ENCODE measurements around the gene CORO1C.
"Not testable (repeated sequence)": the region's sequence is repeated elsewhere in the genome, so short reads cannot be mapped to it uniquely, and the experiment has no call there.

Gene CORO1C

DNA sequence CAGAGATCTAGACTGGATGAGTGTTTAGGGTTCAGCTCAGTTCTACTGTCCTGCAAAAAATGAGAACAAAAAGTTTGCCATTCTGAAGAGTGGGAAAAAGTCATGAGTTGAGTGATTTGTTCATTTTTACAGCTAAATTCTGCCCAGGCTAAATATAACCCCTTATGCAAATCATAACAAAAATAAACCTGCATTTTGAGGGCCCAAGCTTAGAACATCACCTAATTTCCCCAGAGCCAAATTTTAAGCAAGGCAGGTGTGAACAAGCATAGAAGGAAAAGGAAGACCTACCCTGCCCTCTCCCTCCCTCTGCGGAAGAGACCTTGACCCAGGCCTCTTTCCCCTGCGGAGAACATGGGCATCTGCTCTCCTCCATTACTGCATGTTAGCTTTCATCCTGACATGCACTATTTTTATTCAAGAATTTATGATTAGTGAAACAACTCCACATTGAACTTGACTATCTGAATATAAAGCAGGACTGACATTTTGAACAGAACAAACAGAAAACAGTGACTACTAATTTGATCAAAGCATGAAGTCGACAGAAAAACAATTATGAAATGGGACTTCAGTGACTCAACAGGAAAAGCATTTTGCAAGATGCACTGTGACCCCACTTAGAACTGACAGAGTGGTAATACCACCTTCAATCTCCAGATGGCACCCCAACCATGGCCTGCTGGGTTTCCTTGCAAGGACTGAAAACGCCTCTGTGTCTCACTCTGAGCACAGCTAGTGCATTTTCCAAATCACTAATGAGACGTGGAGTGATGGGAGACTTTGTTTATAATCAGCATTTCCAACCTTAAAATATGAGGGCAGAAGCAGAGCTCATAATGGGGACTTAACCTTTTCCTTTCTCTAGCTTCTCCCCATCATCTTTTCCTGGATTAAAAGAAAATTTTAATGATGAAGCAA, 66.7 kb downstream of the CORO1C start:
- peak; percentile 98 for DNase-seq (ENCODE audit: low read depth)
- peak overlapping the region; percentile 2 for H3K4me3 ChIP-seq (replicated peaks; ENCODE audit: low read depth, low read length)
- peak; percentile 96 for TF ChIP-seq CTCF (IDR thresholded peaks at IDR 0.05; ENCODE audit: low read length, missing control alignments)

- no peak for DNase-seq (ENCODE audit: low read depth)
- TF ChIP-seq CTCF (IDR thresholded peaks at IDR 0.05; ENCODE audit: low read length, missing control alignments) = no peak
- H3K4me3 ChIP-seq (replicated peaks; ENCODE audit: low read depth, low read length) = no peak overlapping the region
Observed at GRCh38 chr12:108663324-108664015, 67.8 kb downstream of the CORO1C start.

GRCh38 chr12:108658115-108658514, 73.2 kb downstream of the CORO1C start:
- DNase-seq (ENCODE audit: low read depth); H3K4me3 ChIP-seq (replicated peaks; ENCODE audit: low read depth, low read length): not testable (repeated sequence)

GRCh38 chr12:108657130-108657745, 74.1 kb downstream of the CORO1C start:
- DNase-seq (ENCODE audit: low read depth) = no peak
- TF ChIP-seq CTCF (IDR thresholded peaks at IDR 0.05; ENCODE audit: low read length, missing control alignments) = no peak
- H3K4me3 ChIP-seq (replicated peaks; ENCODE audit: low read depth, low read length) = no peak overlapping the region

DNA sequence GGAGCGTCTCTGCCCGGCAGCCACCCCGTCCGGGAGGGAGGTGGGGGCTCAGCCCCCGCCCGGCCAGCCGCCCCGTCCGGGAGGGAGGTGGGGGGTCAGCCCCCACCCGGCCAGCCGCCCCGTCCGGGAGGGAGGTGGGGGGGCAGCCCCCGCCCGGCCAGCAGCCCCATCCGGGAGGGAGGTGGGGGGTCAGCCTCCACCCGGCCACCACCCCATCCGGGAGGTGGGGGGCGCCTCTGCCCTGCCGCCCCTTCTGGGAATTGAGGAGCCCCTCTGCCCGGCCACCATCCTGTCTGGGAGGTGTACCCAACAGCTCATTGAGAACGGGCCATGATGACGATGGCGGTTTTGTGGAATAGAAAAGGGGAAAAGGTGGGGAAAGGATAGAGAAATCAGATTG, 75.1 kb downstream of the CORO1C start:
- not testable (repeated sequence) for DNase-seq (ENCODE audit: low read depth); H3K4me3 ChIP-seq (replicated peaks; ENCODE audit: low read depth, low read length)

- not testable (repeated sequence) for DNase-seq (ENCODE audit: low read depth); H3K4me3 ChIP-seq (replicated peaks; ENCODE audit: low read depth, low read length)
Observed at GRCh38 chr12:108655812-108656175, 75.5 kb downstream of the CORO1C start.

GRCh38 chr12:108654622-108655021, 76.7 kb downstream of the CORO1C start:
- H3K4me3 ChIP-seq (replicated peaks; ENCODE audit: low read depth, low read length); DNase-seq (ENCODE audit: low read depth): not testable (repeated sequence)

DNA sequence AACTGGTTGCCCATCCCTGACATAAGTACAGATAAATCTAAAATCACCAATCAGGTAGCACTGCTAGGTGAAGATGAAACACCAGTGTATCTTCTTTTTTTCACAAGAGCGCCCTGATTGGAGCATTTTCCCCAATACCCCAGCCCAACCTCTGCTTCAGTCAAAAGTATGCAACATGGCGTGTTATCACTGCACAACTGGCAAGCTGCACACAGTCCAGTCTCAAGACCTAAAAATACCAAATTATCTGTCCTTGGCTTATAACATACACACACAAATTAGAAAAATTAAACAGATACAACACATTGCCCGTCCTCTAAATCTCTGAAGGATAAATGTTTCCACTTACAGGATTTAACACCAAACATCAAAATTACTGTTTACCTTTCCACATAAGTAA, 77.4 kb downstream of the CORO1C start:
- H3K4me3 ChIP-seq (replicated peaks; ENCODE audit: low read depth, low read length) = no peak overlapping the region
- no peak for TF ChIP-seq CTCF (IDR thresholded peaks at IDR 0.05; ENCODE audit: low read length, missing control alignments)
- no peak for DNase-seq (ENCODE audit: low read depth)

- no peak for TF ChIP-seq CTCF (IDR thresholded peaks at IDR 0.05; ENCODE audit: low read length, missing control alignments)
- no peak overlapping the region for H3K4me3 ChIP-seq (replicated peaks; ENCODE audit: low read depth, low read length)
- no peak for DNase-seq (ENCODE audit: low read depth)
Observed at GRCh38 chr12:108653082-108653516, 78.2 kb downstream of the CORO1C start.
